Activated CD4-positive, alpha-beta T cell treated with anti-CD3 and anti-CD28 coated beads for 4 hours (primary cell): ENCODE measurements around the gene CLSTN2.

Experiments used
- DNase-seq, 2 donors: peaks; one replicate each; pipeline ENCODE4 v3.0.0-alpha.2; 2020

CLSTN2 gene

DNA sequence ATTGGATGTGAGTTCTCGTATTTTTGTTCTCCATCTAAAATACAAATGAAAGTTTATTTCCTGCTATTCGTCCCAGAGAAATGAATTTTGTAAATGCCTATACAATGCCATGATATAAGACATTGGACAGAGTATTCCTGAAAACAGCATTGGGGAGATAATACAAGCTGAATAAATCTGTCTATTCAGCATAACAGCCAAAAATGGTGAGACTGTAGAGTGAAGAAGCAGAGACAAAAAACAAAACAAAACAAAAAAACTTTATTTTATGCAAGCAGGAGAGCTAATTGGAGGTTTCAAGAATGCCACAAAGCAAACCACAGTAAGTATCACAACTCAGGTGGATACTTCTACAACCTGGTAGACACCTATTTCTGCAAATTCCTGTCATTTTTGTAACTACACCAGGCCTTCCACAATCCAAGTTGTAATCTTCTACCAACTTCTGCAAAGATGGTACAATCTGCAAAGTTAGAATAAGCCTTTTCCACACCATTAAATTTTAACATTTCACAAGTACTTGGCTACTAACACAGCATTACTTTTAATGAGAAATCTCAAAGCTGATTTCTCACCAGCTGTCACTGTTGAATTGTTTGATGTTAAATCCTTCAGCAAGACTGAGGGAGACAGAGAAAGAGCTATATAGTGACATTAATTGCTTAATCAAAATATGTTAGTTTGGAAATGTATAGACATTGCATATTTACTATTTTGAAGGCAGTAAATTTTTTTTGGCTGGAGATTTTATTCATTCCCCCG lies 163.1 kb downstream of the CLSTN2 start:
- no peak for DNase-seq

DNA sequence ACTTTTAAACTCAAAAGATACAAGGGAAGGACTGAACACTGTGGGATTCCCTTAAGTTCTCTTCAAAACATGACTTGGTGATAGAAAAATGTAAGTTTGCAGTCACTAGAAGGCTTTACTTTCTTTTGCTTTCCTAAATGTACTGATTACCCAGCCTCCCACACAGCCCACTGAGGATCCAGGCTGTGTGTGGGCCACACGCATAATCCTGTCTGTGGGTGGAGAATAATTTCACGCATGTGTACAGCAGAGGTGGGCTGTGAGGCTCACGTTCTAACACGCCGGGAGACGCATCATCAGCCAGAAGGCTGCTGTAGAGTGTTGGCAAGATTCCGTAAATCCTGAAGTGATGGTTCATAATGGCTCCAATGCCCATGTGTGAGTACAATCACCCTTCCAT lies 165.5 kb downstream of the CLSTN2 start:
- DNase-seq = no peak

DNA sequence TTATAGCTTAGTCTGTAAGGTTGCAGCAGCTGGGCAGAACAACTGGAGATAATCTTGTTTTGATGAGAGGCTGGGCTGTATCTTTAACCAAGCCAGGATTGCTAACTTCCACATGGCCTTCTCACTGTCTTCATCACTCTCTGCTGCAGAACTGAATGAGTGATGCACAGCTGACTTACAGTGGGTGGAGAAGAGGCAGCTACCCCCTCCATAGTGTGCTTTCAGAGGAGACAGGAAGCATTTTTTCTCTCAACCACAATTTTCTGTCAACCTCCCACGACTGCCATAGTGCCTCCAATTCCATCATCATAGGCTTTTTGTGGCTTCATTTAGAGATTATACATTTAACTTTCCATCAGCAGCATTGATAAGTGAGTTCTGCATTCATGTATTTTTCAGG lies 168.2 kb downstream of the CLSTN2 start:
- no peak for DNase-seq

DNA sequence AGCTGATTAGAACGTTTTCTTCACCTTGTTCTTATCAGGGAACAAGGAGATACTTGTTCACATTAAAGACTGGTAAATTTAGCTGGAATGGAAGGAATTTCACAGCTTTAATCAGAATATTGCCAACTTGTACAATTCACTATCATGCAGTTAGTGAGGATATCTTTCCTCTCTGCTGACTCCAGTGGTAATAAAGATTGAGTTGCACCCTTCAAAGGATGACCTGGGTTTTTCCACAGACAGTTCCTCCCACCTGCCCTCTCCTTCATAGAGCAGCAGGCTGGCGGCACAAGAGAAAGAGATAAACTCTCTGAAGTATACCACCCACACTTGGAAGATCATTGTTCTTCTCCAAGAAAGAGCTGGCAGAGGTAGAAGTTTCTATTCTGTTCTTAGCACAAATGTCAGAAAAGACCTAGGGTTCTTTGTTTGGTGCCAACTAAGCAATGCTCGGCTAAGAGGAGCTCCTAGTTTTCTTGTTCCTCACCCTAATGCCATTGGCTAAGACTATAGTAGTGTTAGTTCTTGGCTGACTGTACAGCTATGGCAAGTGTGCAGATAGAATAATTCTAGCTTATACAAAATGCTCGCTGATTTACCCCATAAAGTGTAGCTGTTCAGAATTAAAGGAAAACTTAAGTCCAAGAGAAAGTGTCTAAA lies 169.1 kb downstream of the CLSTN2 start:
- DNase-seq = no peak

DNA sequence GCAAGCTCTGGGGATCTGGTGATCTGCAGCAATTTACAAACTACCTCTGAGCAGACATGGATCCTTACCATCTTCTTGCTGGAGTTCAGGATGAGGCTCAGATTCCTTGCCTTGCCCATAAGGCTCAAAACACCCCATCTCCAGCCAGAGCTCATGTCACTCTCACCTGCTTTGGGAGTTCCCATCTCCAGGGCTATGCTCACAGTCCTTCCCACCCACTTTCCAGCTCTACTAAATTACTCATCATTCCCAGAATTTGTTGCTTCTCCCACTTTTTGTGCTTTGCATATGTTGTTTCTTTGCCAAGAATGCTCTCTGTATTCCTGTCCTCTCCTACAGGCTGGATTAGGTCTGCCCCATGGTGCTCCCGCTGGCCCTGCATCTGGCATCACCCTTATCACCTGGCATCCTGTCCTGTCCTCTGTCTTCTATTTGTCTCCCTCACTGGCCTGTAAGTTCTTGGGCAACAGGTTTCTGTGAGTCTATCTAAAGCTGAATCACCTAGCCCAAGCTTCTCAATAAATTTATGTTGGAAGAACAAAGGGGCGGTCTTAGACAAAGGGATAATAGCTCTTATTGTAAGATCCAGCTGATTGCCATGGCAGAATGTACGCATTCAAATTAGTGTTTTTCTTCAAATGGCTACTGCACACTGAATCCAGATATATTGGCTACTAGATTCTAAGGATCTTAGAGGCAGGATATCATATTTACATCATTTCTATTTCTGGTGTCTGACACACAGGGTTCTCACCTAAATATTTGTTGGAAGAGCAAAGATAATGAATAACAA lies 179.2 kb downstream of the CLSTN2 start:
- DNase-seq = no peak

DNA sequence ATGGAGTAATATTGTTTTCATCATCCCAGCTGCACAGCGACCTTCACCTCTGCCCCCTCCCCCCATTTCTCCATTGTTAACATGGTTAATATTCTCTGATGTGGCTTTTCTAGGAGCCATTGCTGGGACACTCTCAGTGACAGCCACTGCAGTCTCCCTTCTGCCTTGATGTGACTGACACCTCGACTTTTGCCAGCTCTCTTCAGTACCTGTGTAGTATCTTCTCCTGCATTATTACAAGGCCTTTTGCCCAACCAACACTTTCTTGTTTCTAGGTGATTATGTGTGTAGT lies 179.8 kb downstream of the CLSTN2 start:
- DNase-seq = no peak

DNA sequence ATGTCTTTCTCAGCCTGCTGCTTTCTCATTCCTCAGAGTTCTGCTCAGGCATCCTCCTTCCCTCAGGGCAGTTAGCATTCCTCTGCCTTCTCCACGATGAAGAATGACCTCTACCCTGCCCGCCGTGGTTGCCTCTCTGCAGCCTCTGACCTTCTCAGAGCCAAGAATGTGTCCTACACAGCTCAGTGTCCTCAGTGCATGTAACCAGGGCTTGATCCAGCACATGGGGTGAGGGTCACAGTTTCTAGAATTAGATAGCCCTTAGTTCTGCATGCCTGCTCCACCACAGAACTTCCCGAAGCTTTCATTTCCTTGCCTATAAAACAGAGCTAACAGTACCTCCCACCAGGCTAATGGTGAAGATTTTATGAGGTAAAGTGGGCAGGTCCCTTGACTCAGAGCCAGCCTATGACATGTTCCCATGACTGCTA lies 182.1 kb downstream of the CLSTN2 start:
- no peak for DNase-seq

DNA sequence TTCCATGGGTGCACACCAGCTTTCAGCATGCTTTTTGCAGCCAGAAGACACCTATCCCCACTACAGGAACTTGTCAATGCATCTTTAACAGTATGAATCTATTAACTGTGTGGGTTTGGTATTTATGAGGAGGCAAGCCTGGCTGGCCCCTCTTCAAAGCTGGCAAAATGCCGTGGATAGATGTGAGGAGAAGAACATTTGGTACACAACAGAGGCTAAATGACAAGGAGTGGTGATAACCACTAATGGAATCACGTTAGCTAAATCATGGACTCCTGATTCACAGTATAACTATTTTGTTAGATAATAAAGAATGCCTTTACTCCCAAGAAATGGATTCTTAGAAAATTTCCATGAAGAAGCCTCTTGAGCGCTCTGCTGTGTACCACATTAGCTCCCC lies 187.2 kb downstream of the CLSTN2 start:
- no peak for DNase-seq

DNA sequence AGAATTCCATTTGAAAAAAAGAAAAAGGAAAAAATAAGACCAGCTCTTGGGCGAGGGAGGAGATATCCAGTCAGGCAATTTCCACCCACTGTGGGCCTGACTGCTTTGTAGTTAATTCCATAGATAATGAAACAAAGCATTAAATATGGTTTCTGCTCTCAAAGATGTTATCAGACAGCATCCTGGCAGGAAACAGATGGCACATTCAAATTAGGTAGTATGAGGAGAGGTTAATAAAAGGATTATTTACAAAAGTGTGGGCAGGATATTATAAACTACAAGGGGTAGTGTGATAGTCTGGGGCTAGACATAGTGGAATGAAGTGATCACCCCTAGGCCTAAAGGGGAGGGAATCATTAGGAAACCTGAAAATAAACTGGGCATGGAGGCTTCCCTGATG lies 193.2 kb downstream of the CLSTN2 start:
- DNase-seq = no peak

DNA sequence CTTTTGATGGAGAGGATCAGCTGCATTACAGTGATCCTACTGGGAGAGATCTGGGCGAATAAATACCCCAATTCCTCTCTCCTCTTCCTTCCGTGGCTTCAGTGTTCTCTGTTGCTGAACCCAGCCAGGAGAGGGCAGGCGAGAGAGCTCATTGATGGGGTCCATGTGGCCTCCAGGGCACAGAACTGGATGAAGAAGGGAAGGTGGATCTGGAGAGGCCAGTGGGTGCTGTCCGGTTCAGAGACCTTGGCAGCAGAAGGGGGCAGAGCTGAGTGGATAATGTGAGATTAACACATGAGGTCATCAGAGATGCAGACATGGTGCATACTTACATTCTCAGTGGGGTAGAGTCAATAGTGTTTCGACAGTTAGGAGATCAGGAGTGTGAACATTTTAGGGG lies 193.6 kb downstream of the CLSTN2 start:
- no peak for DNase-seq

DNA sequence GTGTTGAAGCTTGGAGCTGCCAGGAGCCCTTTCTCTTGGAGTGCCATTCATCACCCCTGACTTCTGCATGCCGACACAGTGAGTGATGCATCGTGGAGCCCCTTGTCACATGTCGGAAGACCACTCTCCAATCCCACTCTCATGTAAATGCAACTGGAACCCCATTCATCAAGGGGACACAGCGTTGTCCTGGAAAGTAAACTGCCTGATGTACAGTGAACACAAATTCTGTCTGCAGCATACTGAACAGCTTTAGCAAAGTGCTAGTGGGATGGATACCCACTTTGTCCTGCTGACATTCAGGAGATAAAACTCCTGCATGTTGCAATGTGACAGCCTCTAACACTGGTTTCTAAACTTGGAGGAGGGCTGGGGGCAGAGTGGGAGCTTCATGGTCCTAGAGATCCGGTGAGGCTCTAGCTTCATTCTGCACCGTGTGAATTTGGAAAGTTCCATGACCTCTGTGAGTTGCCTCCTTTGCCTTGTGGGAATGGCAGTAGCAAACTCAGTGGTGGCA lies 194.8 kb downstream of the CLSTN2 start:
- DNase-seq = no peak

DNA sequence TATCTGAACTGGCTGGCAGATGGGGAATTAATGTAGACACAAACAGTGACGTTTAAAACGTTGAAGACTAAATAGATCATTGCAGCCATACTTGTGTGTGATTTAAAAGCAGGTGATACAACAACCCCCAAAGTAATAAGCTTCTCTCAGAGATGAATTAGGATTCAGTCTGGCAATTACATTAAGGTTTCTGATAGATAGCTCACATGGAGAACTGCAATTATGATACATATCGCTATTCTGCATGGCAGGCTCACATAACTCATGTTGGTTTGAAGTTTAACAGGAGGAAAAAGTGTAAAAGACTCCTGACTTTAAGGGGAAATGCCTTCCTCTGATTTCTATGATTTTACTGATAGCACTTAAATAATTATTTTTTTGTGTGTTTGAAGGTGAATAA lies 196.9 kb downstream of the CLSTN2 start:
- no peak for DNase-seq

DNA sequence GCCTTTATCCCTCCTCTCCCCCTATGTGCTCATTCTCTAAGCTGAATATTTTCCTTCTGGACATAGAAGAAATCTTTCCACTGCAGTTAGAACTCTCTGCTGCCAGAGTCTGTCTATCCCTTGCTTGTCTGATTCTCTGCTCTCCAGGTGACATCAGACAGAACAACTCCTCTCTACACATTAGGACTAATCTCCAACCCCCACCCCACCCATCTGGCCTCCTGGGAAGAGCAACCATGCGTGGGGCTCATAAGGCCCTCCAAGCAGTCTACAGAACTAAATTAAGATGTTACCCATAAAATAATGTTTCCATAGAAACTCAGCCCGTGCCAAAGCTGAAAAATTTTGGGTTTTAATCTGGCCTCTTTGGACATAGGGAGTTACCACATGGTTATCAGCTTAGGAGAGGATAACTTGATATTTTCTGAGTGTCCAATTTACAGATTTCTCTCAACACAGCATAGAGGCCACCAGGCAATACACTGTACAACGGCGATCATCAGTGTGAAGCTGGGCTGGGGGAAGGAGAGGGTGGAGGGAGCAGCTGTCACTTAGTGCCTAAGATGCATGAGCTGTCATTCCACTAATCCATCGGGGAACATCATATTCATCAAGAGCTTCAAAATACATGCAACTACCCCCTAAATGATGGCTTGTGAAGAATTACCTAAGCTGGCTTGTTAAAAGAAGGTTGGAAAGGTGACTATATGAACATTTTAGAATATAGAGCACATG lies 199.4 kb downstream of the CLSTN2 start:
- no peak for DNase-seq

DNA sequence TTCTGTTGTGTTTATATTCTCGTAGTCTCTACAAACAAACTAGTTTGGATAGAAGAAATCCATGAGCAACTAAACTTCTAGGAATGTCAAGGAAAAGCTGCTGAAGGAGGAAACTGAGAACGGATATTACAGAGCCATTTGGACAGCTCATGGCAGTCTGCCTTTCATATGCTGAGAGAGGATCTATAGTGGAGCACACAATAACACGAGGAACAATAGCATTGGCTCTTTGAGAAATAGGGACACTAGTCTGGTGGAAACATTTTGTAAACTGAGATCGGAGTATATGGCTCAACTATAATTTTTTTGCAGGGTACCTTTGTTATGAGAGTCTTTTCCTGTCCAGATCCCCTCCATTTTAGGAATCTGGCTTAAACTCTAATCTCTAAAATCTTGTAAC lies 200.5 kb downstream of the CLSTN2 start:
- DNase-seq = no peak

DNA sequence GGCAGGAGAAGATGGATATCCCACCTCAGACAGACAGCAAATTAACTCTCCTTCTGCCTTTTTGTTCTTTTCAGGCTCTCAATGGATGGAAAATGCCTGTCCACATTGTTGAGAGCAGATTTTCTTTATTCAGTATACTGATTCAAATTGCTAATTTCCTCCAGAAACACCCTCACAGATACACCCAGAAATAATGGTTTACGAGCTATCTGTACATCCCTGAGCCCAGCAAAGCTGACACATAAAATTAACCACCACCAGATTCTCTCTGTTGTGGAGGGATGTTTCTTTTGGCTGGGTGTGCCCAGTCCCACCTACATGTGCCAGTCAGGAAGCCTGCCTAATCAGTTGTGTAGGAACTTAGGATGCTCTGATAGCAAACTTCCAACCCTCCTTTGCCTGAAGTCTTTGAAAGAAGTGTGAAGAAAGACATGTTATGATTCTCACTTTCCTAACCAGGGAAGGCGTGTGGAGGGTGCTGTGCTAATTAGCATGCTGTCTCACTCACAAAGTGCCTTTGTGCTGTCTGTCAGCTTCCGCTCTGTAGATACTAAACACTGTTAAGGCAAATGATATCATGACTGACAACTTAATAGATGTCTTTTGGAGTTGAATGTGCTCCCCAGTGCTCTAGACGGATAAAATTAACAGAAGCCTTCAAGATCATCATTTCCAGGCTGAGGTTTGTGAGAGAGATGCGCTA lies 208.5 kb downstream of the CLSTN2 start:
- DNase-seq = no peak

DNA sequence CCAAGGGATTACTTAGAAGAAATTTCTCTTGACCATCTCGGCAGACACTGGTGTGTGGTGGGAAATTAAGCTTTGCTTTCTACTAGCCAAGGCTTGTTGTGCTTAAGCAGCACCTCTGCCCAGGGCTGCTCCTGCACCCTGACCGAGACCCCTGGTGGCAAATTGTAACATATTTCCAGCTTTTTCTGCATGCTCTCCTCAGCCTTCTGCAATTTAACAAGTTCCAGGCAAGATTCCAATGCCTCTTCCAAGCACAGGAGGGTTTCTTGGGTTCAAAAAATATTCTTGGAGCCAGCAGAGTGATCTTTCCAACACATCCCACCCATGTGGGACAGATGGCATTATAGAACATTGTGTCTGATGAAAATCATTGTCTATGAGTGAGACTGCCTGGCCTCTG lies 210.5 kb downstream of the CLSTN2 start:
- DNase-seq = no peak

DNA sequence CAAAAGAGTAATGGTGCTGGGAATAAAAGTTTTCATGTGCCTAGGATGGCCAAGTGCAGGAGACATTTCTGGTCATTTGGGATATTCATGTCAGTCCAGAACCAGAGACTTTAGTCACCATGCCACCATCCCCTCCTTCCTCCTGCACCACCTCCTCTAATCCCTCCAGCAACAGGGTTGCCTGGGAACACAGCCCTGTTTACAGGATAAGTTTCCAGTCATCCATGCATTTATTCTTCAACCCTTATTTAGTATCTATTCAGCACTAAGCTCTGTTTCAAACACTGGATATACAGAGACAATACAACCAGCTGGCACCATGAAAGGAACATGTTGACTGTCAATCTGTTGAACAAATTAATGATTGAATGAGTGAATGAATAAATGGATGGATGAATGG lies 211.7 kb downstream of the CLSTN2 start:
- DNase-seq = no peak

DNA sequence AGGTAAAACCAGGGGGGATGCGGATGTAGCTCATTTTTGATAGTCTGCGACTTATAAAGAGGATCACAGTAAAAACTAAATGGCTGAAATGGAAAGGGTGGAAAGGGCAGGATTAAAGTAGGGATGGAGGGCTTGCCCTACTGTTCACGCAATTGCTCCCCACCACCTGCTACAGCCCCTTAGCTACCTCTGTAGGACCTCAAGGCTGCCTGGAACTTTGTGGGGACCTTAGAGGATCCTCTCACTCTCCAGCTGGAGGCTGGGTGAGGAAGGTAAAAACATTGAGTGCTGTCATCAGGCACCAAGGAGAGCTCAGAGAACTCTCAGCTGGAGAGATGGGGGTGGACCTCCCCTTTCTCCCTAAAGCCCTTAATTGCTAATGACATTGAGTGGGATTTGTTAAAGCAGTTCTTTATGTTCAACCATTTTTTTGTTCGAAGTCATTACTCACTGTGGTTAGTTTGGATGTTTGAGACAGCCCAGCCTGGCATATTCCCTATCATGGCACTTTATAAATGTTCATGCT lies 213.0 kb downstream of the CLSTN2 start:
- DNase-seq = no peak

DNA sequence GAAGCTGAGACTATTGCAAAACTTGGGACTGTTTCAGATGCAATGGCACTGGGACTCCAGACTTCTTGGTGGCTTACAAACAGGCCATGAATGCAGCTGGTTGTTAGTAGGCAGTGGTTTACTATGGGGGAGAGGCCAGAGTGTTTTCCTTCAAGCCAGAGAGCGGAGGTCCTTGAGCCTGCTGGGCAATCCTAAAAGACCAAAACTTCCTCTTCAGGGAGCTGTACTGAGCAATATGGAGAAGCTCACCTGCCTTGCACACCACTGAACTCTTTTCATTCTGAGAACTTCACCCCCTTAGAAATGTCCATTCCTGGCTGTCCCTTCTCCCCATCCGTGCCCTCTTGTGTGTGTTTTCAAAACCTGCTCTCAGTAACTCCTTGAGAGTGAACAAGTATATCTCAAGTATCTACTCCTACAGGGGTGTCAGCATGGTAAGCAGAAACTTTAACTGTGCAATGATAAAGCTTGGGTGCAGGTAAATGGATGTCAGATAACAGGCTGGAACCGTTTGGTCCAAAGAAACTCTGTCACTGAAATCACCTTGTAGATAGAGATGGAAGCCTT lies 213.9 kb downstream of the CLSTN2 start:
- no peak for DNase-seq

DNA sequence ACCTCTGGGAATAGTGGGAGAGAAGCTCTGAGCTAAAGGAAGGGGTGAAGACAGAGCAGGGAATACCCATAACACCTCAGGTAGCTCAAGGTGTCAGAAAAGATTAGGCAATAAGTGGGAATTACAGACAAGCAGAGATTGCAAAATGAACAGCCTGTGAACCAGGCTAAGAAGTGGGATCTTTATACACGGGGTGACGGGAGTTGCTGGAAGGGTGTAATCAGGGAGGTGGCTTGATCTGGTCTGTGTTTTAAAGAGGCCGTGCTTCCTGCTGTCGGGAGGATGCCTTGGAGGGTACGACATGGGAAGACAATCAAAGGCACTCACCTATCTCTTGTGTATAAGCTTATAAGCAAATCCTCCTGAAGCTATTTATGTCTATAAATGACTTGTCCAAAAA lies 216.3 kb downstream of the CLSTN2 start:
- no peak for DNase-seq

DNA sequence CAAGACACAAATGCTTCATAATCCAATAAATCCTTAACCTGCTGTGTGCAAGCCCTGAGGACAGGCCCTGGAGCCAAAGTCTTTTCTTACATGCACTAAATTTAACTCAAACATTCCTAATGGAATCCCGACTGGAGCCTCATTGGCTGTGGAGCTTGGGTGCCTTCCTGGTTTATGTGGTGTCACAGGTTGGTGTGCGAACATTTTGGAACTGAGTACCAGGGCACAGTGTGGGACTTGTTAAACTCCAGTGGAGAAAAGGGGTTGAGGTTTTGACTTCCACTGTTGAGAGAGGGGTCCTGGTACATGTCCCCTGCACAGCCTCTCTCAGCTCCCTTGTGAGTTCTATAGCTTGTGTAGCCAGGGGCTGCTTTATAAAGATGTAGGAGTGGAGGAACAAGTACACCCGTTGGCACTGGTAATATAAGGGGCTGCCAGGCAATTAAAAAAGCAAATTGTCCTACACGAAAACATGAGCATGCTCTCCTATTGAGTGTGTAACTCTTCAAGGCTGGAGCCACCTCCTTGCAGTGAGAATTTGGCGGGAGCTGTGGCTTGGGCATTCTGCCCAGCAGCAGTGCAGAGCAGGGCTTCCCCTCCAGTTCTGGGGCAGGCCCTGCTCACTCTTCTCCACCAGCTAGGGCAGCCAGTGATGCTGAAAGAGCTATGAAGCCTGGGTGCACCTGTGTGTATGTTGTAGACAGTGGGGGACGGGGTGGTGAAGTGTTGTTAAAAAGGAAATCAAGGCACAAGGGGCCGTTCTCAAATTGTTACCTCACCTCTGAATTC lies 218.1 kb downstream of the CLSTN2 start:
- no peak for DNase-seq
